ENCODE data around the gene CNTNAP5.

Gene CNTNAP5

DNA sequence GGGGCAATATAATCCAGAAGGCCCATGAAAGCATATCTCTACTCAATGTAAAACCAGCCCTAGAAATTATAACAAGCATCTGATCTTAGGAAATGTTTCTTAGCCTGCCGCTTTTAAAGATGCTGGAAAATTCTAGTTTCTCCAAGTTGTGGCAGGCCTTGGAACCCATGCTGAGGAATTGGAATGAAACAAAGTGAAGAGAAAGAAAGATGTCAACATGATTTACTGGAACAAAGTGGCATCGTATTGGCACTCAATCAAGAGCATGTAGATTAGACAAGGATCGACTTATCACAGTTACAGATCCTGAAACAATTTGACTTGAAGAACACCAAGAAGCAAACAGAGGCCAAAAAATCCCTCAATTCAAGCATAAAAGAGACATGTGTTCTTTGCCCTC is 28.7 kb downstream of the CNTNAP5 start:
- DNase-seq (ENCODE audit: low read depth in 2 of 2, low spot score in 1 of 2) = no peak

DNA sequence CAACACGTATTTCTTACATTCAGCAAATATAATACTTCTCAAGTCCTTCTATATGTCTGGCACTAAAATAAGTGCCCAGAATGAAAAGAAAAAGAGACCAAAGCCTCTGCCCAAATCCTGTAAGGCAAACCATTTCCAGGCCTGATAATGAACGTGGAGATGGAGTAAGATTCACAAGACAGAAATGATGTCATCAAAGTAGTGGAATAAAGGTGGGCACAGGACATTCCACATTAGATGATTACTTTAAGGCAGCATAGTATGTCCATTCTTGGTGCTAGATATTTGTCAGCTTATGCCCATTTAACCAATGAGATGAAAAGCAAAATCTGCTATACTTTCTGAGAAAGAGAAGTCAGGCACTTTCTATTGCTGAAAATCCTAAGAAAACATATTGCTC is 38.5 kb downstream of the CNTNAP5 start:
- no peak for DNase-seq (ENCODE audit: low read depth in 2 of 2, low spot score in 1 of 2)

DNA sequence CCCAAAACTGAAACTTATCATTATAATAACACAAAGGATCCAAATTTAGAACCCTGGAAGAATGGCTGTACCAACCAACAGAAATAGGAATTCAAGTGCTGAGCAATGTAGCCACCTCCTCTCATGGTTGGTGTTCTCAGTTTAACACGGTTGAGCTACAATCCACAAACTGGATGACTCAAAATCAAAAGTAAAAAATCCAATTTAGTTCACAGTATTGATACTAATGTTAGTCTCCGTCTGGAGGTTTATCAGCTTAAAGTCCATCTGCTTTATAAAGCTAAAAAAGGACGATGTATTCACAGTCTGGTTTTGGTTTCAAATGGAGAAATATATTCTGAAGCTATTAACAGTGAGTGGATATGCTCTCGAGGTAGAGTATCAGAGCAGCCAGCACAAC is 40.5 kb downstream of the CNTNAP5 start:
- DNase-seq (ENCODE audit: low read depth in 2 of 2, low spot score in 1 of 2) = no peak

DNA sequence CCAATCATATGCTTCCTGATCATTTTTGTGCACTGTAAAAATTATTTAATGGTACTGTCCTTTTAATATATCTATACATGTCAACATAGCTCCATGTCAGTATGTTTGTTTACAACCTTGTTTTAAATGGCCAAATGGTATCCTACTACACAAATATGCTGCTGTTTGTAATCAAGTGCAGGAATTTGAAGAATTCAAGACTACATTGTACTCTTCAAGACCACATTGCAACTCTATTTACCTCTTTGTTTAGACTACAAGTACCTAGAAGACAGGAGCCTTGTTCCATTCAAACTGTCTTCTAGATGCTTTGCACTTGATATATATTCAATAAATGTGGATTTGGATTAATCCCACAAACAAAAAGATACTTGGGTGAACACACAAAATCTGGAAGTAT is 41.7 kb downstream of the CNTNAP5 start:
- no peak for DNase-seq (ENCODE audit: low read depth in 2 of 2, low spot score in 1 of 2)

DNA sequence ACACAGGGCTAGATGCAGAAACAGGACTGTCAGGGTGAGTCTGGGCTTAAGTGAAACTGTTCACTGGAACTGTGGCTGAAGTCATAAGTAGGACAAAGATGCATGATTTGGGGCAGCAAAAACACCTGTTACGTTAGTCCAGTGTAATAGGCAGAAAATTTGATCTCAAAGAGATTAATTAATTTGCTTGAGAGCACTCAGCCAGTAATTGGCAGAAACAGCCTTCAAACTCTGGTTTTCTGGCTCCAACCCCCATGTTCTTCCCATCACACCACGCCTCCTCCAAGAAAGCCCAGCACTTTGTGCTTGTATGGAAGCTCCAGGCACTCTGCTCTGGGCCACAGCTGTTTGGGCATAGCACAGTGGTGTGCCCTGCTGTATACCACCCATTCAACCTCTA is 54.0 kb downstream of the CNTNAP5 start:
- no peak for DNase-seq (ENCODE audit: low read depth in 2 of 2, low spot score in 1 of 2)

DNA sequence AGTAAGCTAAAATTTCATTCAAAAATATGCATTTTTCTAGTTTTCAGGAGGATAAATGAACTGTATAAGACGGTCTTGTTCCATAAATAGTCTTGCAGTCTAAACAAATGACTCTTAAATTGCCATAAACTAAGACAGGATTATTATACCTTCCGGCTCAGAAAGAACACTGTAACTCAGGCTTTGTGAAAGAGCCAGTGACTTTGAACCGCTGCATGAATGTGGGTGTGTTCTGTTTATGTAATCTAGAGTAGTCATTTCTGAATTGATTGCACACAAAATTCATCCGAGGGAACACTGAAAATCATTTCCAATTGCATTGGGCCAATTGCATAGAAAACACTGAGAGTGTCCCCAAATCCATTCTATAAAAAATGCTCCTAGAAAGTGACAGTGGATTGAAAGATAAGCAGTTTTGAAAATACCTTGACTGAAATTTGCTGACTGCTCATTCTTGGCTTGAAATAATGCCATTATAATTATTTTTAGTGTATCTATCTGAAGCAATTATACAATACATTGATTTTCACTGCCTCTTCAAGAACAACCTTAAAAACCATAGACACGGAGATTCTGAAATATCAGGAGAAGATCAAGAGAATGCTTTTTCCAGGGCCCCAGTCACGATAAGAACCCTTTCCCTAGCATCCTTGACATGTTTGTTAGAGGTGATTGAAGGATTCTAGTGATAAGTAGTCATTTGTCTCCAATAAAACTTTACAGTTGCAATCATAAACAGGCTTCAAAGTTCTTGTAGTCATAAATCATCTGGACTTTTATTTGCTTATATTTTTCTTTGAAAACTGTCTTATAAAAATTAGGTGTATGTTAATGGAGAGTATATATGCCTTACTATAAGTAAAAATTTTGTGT is 55.4 kb downstream of the CNTNAP5 start:
- DNase-seq (ENCODE audit: low read depth in 2 of 2, low spot score in 1 of 2) = no peak

DNA sequence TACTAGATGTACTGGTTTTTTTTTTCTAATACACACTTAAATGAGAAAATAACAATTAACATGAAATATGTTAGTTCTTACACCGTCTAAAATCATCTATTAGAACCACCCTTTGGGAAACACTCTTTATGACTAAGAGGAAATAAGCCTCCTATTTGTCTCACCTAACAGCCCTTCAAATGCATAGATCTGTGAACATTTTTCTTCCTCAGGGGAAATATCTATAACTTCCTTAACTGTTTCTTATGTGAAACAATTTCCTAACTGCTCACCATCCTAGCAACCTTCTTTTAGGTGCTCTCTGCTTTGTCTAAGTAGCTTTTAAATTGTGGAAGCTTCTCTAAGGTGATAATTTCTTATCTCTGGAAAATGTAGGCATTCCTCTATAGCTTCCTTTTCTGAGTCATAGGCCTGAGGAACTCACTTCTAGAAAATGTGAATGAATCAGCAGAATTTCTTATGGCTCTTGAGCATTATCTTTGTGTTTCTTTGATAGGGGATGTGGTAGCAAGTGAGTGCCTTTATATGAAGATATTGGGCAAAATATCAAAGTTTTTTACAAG is 56.1 kb downstream of the CNTNAP5 start:
- no peak for DNase-seq (ENCODE audit: low read depth in 2 of 2, low spot score in 1 of 2)

DNA sequence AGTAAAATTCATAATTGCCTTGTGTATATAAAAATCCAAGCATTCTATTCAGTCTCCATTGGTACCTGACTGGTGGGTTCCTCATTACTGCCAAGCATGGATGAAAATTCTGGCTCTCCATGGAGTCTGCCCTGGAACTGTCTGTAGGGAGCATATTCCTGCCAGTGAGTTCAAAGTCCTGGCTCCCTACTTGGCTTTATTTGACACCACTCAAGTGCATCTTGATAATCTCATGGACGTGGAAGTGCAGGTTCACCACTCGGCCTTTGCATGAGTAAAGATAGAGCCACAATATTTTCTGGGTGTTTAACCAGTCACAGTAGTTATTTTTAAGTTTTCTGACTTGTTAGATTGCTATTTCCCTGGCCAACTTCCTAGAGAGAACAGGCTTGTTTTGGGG is 63.5 kb downstream of the CNTNAP5 start:
- no peak for DNase-seq (ENCODE audit: low read depth in 2 of 2, low spot score in 1 of 2)

DNA sequence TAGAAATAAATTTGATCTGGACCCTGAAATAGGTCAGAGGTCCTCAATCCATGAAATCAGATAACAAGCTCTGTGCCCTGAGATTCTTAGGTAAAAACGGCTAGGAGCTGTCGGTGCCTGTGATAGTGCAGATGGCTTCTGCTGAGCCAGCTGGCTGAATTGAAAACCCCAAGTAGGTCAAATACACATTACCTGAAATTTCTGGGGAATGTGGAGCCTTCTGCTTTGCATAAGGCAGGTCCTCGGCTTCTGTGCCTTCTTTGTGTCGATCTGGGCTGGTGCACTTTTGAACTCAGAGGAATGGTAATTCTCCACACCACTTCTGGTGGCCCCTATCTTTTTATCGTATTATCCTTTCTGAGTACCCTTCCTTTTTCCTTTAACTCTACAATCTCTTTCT is 66.6 kb downstream of the CNTNAP5 start:
- no peak for DNase-seq (ENCODE audit: low read depth in 2 of 2, low spot score in 1 of 2)

DNA sequence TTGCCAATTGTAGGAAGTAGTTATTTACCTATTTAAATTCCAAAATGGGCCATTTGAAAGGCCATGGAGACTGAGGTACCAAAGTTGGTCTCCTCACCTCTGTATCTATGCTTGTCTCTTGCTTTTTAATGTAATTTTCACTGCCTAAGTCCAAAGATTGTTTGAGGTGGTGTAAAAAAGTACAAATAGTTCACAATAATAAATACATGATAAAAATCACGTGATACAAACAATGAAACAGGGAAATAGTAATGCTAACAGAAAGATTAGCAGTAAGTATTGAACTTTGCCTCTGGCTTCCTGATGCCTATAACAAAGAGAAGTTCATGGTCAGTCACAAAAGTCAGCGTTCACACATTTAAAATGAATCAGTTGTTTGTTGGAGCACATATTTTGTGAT is 67.6 kb downstream of the CNTNAP5 start:
- no peak for DNase-seq (ENCODE audit: low read depth in 2 of 2, low spot score in 1 of 2)

DNA sequence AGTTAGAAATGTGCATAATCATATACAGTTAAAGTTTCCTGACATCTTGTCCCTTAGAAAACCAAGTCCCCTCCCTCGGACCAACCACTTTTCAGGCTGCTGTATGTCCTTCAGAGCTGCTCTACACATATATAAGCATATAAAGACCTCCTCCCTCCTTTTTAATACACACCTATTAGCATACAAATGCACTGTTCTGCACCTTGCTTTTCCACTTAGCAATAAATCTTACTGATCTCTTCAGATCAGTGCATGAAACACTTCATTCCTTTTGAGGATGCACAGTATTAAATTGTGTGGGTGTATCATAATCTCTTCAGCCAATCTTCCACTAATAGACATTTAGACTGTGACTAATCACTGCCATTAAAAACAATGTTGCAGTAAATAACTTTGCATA is 79.8 kb downstream of the CNTNAP5 start:
- no peak for DNase-seq (ENCODE audit: low read depth in 2 of 2, low spot score in 1 of 2)

DNA sequence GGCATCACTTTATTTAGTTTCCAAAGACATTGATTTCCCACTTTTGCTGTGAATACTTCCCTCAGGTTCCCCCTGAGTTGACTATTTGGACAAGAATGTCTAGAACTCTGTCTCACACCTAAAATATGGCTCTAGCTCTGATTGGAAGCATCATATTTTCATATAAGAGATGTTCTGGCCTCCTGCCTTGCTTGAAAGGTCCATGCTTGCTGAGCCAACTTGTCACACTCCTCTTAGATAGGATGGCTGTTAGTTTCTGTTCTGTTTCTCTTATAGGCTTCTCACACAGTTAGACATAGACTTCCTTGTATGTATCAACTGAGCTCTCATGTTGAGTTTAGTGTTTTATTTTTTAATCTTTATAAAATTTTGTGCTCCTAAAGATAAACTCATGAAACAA is 87.1 kb downstream of the CNTNAP5 start:
- DNase-seq (ENCODE audit: low read depth in 2 of 2, low spot score in 1 of 2) = no peak

DNA sequence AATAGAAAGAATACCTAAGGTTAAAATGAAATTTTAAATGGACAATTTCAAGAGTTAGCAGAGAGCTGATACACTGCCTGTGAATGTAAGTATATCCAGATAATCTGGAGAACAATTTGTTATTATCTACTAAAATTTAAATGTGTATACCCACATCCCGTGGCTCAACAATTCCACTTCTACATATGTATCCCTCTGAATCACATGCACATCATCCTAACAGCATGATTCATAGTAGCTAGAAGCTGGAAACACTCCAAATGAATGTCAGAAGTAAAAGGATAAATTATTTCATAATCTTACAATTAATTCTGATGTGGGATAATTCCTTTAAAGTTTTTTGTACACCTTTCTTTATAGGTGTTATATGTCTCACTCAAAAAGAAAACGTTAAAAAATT is 87.9 kb downstream of the CNTNAP5 start:
- DNase-seq (ENCODE audit: low read depth in 2 of 2, low spot score in 1 of 2) = no peak

DNA sequence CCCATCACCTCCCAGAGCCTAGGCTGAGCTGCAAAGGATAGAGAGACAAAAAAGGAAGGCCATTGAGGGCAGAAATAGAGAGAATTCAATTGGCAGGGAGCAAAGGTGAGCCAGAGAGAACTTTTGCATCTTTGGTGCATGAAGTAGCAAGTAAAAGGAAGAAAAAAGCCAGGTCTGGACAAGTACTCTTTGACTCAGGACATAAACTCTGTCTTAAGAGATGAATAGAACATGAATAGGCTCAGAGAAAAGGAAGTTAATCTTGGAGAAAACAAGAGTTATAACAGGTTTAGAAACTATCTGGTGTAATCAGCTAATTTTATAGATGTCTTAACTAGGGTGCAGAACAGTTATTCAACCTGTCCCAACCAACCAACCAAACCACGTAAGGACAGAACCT is 95.2 kb downstream of the CNTNAP5 start:
- no peak for DNase-seq (ENCODE audit: low read depth in 2 of 2, low spot score in 1 of 2)

DNA sequence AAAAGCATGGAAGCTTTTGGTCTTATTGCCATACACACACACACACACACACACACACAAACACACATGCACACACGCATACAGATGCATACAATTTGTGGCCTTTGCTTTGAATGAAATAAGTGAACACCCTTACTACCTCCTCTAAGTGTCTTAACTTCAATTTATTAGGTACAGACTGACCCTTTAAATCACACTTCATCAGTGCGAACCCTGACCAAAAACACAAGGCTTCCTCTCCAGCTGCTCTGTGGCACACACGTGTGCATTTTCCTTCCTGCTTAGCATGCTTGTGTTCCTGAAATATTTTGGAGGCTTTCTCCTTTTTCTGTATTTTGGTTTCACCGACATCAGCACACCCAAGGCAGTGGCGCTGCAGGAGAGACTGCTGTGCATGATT is 96.0 kb downstream of the CNTNAP5 start:
- DNase-seq (ENCODE audit: low read depth in 2 of 2, low spot score in 1 of 2) = no peak

DNA sequence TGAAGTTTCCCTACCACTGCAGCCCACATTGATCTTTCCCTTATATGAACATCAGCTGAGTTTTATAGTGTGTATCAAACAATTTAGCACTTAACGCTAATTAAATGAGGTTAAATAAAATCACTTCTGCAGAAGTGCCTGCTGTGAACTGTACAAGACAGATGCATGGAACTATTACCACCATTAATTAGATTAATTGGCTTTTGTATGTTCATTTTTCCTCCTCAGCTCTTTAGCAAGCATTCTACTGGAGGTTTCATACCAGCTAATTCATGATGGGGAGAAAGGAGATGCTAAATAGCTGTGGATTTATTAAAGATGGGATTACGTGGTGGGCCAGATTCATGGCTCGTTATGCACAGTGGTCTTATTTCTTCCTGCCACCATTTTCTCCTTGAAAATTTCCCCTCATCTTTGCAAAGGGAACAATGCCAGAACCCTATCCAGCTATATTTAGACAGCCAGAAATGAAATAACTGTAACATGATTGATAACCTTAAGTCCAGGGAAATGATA is 96.7 kb downstream of the CNTNAP5 start:
- no peak for DNase-seq (ENCODE audit: low read depth in 2 of 2, low spot score in 1 of 2)

DNA sequence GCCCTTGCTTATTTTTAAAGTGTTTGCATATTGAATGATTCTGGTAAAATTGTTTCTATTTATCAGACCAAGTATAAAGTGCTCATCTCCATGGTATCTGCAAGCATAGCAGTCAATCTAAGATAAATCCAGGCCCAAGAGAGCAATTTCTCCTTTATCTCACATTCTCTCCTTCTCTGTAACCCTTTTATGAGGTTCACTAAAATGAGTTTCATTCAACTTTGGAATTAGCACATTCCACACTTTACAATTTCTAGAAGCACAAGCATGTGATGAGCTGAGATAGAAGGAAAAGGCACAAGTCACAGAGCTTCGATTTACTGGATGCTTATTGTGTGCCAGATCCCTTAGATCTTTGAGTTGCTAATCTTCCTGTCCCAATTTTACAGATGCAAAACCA is 97.3 kb downstream of the CNTNAP5 start:
- DNase-seq (ENCODE audit: low read depth in 2 of 2, low spot score in 1 of 2) = no peak

DNA sequence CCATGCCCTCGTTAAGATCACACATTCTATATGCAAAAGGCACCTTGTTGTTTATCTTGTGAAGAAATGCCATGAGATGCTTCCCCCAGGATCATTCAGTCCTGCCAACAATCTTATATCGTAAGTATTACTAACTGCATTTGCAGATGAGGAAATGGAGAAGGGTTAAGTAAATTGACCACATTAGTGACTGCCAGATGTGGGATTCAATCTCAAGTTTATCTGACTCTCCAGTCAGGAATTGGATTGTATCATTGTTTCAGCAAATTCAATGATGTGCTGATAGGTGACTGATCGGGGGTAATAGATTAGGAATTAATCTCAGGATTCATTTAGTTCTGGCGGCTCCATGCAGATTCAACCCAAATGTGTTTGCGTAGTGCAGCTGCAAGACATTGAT is 106.2 kb downstream of the CNTNAP5 start:
- DNase-seq (ENCODE audit: low read depth in 2 of 2, low spot score in 1 of 2) = no peak

DNA sequence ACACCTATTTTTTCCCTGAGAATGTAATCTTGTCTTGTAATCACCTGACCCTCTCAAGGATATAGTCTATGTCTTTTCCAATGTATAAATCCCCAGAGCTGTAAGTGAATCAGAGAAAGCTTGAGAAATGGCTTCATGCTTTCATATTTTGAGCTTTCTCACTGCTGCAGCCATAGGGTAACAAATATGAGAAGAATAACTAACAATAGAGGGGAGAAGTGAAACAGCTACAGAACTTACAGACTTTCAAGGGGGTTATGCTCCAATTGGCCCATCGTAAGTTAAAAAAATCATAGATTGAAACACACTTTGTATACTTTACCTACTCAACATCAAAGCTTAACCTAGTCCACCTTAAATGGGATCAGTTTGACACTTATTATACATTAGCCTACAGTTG is 111.0 kb downstream of the CNTNAP5 start:
- no peak for DNase-seq (ENCODE audit: low read depth in 2 of 2, low spot score in 1 of 2)

DNA sequence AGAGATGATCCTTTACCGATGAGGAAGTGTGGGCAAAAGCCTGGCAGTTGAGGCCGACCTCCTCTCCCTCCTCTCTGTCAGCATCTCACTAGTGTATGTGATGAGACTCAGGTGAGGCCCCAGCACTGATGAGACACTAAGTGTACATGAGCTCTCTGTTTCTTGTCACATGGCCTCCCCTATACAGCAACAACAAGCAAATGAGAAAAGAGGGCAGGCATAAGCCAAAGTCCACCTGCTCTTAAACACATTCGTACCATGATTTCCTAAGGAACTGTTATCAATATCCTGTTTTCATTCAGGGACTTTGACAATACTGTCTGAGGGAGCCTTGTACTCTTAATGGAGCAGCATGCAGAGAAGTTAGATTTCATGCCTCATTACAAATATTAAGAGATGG is 113.0 kb downstream of the CNTNAP5 start:
- DNase-seq (ENCODE audit: low read depth in 2 of 2, low spot score in 1 of 2) = no peak

DNA sequence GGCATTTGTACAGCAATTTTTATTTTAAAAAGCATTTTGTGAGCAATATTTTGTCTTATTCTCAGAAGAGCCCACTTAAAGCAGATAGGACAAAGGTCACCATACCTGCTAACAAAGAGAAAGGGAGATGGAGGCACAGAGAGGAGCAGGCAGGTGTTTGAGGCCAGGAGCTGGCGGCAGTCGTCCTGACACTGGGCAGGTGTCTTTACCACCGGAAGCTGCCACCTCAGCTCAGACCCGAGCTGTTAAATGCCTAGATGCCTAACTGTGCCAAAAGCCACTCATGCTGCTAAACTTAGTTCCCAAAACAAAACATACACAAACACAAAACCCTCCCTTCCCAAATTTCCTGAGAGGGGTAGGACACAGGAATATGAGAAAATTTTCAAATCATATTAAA is 120.9 kb downstream of the CNTNAP5 start:
- no peak for DNase-seq (ENCODE audit: low read depth in 2 of 2, low spot score in 1 of 2)

DNA sequence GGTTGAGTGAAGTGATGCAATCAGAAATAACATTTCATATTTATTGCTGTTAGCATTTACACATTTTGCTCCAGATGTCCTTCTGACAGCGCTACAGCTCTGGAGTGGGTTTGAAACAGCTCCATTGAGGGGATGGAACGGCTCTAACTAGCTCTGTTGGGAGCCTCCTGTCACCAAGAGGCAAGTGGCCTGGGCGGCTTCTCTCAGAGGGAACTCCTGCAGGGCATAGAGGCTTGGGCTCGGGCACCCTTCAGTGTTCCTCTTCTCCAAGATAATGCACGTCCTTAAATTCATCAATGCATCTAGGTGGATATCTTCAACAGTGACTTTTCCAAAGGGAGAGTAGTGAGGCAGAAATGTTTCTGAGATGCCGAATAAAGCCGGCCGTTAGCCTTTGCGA is 122.5 kb downstream of the CNTNAP5 start:
- DNase-seq (ENCODE audit: low read depth in 2 of 2, low spot score in 1 of 2) = no peak

DNA sequence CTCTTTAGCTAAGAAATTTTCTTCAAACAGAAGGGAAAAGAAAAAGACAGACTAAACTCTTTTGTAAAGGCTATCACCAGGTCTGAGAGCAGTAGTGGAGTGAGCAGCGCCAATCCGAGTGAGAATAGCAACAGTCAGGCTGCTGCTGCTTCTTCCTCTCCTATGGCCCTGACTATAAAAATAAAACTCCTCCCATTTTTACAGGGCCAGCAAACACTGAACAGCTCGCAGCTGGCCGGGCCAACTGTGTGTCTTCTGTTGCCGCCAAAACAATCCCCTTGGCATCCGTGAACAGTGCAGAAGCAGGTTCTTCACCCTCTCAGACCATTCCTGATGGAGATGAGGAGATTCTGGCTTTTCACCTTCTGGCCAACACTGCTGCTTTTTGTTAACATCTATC is 124.5 kb downstream of the CNTNAP5 start:
- no peak for DNase-seq (ENCODE audit: low read depth in 2 of 2, low spot score in 1 of 2)
